Rectal smooth muscle tissue (tissue), 1 donor: ENCODE measurements around the gene ELP6.

Experiments used
- H3K27ac ChIP-seq: one replicate; pipeline ENCODE4 v1.7.0; 2013; ENCODE audit warnings: low read depth, low read length, inconsistent platforms
- H3K27me3 ChIP-seq: one replicate; pipeline ENCODE4 v1.7.0; 2013; ENCODE audit warnings: low read length; ENCODE audit not compliant: control insufficient read depth, insufficient read depth
- H3K36me3 ChIP-seq: one replicate; pipeline ENCODE4 v1.7.0; 2013; ENCODE audit warnings: low read length; ENCODE audit not compliant: control insufficient read depth, insufficient read depth
- H3K4me1 ChIP-seq: one replicate; pipeline ENCODE4 v1.7.0; 2013; ENCODE audit warnings: low read length; ENCODE audit not compliant: control insufficient read depth, insufficient read depth
- H3K4me3 ChIP-seq: one replicate; pipeline ENCODE4 v1.7.0; 2013; ENCODE audit warnings: low read length
- H3K9ac ChIP-seq: one replicate; pipeline ENCODE4 v1.7.0; 2013; ENCODE audit warnings: low read length

Gene ELP6, protein sequence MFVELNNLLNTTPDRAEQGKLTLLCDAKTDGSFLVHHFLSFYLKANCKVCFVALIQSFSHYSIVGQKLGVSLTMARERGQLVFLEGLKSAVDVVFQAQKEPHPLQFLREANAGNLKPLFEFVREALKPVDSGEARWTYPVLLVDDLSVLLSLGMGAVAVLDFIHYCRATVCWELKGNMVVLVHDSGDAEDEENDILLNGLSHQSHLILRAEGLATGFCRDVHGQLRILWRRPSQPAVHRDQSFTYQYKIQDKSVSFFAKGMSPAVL

DNA sequence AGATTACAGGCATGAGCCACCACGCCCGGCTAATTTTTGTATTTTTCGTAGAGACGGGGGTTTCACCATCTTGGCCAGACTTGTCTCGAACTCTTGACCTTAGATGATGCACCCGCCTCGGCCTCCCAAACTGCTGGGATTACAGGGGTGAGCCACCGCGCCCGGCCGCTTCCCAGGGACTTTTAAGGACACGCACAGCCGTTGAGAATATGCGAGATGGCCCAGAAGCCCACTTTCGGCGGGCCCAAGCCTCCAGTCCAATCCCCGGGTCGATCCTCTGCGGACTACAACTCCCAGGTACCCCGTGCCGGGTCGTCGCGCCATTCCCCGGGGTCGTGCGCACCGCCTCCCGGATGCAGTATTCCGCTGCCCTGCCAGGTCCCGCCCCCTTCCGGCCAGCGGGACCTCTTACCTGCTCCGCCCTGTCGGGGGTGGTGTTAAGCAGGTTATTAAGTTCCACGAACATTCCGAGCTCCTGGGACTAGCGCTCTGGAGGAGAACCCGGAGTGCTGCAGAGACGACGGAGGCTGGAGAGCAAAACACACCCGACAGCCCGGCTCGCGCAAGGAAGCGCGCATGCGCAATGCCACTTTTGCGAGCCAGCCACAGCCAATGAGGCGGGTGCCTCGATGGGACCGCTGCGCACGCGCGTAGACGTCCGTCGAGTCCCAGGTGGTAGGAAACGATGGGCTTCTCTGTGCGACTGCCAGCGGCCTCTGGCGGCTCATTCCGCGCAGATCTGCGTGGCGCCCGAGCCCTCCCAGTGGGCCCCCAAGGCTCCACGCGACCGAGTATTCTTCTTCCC is at the start of gene ELP6:
ELP6 (minus strand) TSS at position 588 of the 805 bp plus-strand sequence; CDS start at position 466, 122 bp downstream.
- Histone ChIP-seq H3K27ac (peak within 1 kb of the TSS; percentile 96), H3K4me1 (no peaks in the 10 kb centered on the region), H3K4me3 (peak within 1 kb of the TSS; percentile 92), H3K9ac (peak within 1 kb of the TSS; percentile 56), H3K36me3 (peaks cover 6% of the 10 kb centered on the region), H3K27me3 (no peaks in the 10 kb centered on the region)

DNA sequence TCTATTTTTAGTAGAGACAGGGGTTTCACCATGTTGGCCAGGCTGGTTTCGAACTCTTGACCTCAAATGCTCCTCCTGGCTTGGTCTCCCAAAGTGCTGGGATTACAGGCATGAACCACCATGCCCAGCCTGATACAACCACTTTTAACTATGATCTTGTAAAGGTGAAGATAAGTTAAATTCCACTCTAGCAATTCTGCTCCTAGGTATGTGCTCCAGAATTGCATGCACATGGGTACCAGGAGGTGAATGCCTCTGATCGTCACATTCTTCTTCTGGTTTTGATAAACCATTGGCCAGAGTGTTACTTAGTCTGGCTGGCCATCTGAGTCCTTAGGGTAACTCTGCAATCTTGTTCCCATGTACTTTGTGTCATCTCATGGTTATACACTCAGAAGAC is 42.8 kb upstream of the ELP6 start:
- Histone ChIP-seq H3K4me3 (no peak overlapping the region), H3K9ac (no peak overlapping the region), H3K27ac (no peak overlapping the region), H3K4me1 (no peaks in the 10 kb centered on the region), H3K36me3 (no peaks in the 10 kb centered on the region), H3K27me3 (no peaks in the 10 kb centered on the region)

DNA sequence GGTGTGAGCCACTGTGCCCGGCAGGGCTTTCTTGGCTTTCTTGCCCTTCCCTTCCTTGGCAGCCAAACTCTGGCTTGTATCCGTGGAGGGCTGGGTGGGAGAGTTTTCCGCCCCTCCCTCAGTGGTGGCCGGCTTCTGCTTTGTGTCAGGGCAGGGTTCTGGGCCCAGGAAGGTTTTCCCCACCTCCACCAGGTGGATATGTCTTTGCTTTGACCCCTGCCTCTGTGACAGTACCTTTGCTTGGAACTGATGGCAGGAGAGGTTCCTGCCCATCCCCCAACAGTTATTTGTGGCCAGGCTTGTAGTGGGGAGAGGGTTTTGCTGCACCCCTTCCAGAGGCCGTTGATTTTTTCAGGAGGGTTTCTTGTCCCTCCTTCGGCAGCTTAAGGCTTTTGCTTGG is 40.8 kb upstream of the ELP6 start:
- H3K9ac ChIP-seq: no peak overlapping the region
- H3K4me1 ChIP-seq: no peaks in the 10 kb centered on the region

DNA sequence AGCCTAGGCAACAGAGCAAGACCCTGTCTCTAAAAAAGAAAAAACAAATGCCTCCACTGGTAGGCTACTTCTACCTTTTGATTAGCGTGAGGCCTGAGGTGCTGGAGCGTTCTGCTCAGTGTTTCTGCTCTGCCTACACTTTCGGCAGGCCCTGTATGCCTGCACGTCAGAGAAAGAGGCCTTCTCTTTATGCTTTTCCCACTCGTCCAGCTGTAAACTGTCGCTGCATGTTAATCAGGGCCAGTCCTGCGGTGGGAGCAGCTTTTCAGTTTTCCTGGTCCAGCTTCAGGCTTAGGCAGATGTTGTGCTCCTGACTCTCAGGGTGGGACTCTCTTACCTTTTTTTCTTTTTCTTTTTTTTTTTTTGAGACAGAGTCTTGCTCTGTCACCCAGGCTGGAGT is 39.9 kb upstream of the ELP6 start:
- H3K36me3 ChIP-seq: no peaks in the 10 kb centered on the region
- no peak overlapping the region for H3K9ac ChIP-seq
- no peak overlapping the region for H3K27ac ChIP-seq
- H3K27me3 ChIP-seq: no peaks in the 10 kb centered on the region
- H3K4me1 ChIP-seq: no peaks in the 10 kb centered on the region
- no peak overlapping the region for H3K4me3 ChIP-seq

More for the DNA sequence above, 40.8 kb upstream of the ELP6 start:
- Histone ChIP-seq H3K27me3 (no peaks in the 10 kb centered on the region), H3K27ac (no peak overlapping the region), H3K36me3 (no peaks in the 10 kb centered on the region), H3K4me3 (no peak overlapping the region)

DNA sequence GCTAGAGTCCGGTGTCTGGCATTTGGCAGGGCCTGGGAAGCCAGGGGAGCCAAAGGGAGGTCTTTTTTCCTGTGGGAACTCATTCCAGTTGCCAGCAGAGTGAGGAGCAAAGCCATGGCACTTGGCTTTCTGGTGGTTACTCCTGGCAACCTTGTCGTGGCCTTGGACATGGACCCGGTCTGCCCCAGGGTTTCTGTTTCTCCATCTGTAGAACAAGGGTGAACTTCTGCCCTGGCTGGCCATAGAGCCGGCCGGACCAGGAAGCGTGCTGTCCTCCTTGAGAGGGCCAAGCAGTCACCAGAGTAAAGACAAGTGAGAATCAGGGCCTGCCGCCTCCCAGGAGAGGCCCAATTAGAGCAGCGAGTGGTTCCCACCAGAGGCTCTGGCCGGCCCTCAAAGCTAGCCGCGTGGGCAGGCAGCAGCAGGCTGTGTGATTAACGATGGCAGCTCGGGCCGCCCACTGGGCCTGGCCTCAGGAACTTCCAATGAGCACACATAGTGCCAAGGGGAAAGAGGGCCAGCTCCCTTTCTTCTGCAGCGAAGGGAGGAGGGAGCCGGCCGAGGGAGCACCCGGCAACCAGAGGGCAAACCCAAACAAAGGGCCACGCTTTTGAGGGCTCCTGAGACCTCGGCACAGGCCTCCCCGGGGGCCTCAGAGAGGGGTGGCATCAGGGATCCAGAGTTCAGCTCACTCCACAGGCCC is 29.1 kb upstream of the ELP6 start:
- H3K4me3 ChIP-seq: no peak overlapping the region
- H3K27ac ChIP-seq: peak overlapping the region; percentile 57

DNA sequence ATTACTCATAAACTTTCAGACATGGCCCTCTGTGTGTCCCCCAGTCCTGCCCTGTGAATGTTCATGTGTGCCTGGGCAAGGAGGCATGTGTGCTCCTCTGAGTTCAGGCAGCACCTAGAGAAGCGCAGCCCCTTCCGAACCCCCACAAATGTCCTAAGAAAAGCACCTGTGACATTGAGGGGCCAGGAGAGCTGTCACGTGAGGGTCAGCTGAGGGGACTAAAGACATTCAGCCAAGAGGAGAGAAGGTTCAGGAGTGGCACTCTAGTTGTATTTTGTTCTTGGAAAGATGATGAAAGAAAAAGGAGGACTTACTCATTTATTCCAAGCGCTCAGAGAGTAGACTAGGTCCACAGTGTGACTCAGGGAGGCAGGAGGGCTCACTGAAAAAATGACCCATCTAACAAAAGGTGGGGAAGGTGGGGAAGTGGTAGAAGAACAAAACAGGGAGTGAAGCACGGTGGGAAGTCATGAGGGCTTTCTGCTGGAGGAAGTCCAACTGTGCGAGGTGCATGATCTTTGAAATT is 28.1 kb upstream of the ELP6 start:
- H3K36me3 ChIP-seq: no peaks in the 10 kb centered on the region
- H3K27me3 ChIP-seq: no peaks in the 10 kb centered on the region
- no peak overlapping the region for H3K27ac ChIP-seq
- no peak overlapping the region for H3K9ac ChIP-seq
- no peak overlapping the region for H3K4me3 ChIP-seq
- peaks cover 10% of the 10 kb centered on the region for H3K4me1 ChIP-seq

More for the DNA sequence above, 29.1 kb upstream of the ELP6 start:
- Histone ChIP-seq H3K9ac (no peak overlapping the region), H3K4me1 (peaks cover 10% of the 10 kb centered on the region), H3K27me3 (no peaks in the 10 kb centered on the region), H3K36me3 (no peaks in the 10 kb centered on the region)

DNA sequence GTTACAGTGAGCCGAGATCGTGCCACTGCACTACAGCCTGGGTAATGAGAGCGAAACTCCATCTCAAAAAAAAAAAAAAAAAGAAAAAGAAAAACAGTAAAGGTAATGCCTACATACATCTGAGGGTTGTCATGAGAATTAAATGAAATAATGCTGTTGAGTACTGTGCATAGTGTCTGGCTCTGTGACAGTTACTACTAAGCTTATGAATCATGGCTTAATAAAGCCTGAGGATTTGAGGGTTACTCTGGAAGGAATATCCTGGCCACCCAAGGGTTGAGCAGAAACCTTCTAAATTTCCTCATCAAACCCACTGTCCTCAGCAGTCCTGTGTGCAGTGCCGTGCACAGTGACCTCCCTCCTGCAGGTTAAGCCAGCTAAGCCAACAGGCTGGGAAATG is 26.8 kb upstream of the ELP6 start:
- Histone ChIP-seq H3K36me3 (no peaks in the 10 kb centered on the region), H3K27me3 (no peaks in the 10 kb centered on the region), H3K27ac (no peak overlapping the region), H3K4me1 (peaks cover 10% of the 10 kb centered on the region), H3K4me3 (no peak overlapping the region), H3K9ac (no peak overlapping the region)

DNA sequence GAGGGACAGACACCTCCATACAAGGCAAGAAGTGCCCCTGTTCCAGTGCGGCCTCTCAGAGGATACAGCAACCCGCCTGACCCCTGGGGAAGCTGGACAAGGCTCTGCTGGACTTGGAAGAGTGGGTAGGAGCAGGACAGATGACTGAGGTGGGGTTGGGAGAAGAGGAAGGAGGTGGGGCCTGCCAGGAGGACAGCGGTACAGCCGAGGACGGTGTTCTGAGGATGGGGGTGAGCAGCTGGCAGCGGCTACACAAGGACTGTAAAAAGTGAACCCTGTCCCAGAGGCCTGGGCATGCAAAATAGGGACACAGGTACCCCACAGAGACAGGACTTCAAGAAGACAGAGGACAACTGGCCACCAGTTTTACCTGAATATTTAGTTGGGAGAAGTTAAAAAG is 23.5 kb upstream of the ELP6 start:
- Histone ChIP-seq H3K27me3 (no peaks in the 10 kb centered on the region), H3K36me3 (no peaks in the 10 kb centered on the region), H3K4me3 (no peak overlapping the region), H3K9ac (no peak overlapping the region), H3K4me1 (no peaks in the 10 kb centered on the region), H3K27ac (no peak overlapping the region)

DNA sequence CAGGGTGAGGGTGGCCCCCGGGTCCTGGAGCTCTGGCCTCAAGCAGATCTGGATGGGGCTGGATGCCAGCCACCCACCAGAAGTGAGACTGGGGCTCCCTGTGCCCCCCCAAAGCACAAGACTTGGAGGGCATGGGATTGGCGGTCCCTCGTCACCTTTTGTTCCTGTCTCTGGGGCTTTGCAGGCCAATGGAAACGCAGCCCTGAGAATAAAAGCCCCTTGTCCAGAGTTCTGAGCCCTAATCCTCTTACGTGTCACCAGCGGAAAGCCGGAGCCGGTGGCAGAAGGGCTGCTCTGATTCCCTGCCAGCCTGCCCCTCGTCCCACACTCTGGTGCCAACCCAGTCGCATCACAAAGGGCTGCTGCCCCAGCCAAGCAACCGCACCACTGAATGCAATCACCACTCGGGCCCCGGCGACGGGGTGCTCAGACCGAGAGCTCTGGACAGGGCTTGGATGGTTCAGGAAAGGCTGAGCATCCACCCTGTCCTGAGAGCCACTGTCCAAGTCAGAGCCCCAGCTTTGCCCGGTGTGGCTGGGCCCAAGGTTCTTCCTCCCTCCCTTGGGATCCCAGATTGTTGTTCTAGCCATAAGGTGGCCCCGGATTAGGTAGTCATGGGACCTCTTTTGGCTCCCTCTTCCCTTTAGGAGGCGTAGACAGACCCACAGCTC is 22.8 kb upstream of the ELP6 start:
- Histone ChIP-seq H3K27me3 (no peaks in the 10 kb centered on the region), H3K4me1 (no peaks in the 10 kb centered on the region), H3K36me3 (no peaks in the 10 kb centered on the region), H3K27ac (no peak overlapping the region), H3K4me3 (no peak overlapping the region), H3K9ac (no peak overlapping the region)

DNA sequence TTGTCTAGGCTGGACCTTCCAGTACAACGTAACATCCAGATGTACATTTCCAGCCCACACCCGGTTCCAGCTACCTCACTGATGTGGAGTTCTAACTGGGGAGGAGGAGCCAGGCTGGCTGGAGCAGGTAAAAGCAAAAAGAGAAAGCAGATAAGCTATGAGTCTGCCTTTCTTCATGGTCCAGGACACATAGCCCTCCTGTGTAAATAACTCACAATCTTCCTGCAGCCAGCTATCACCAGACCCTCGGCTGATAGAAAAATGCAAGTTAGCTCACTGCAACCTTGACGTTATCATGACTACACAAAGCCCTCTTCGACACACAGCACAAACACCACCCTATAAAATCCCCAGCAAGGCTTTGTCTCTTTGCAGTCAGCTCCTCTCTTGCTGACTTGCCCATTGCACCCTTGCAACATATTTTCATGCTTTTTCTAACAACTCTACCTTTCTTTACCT is 20.5 kb upstream of the ELP6 start:
- no peaks in the 10 kb centered on the region for H3K4me1 ChIP-seq
- H3K9ac ChIP-seq: no peak overlapping the region
- H3K27me3 ChIP-seq: no peaks in the 10 kb centered on the region
- H3K27ac ChIP-seq: no peak overlapping the region
- H3K4me3 ChIP-seq: no peak overlapping the region
- H3K36me3 ChIP-seq: no peaks in the 10 kb centered on the region

DNA sequence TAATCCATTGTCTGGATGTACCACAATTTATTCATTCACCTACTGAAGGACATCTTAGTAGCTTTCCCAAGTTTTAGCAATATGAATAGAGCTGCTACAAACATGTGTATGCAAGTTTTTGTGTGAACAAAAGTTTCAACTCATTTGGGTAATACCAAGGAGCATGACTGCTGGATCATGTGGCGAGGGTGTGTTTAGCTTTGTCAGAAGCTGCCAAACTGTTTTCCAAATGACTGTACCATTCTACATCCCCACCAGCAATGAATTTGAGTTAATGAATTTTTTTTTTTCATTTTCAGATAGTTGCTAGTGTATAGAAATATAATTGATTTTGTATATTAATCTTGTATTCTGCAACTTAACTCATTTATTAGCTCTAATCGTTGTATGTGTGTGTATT is 20.0 kb upstream of the ELP6 start:
- Histone ChIP-seq H3K36me3 (no peaks in the 10 kb centered on the region), H3K4me3 (no peak overlapping the region), H3K9ac (no peak overlapping the region), H3K4me1 (no peaks in the 10 kb centered on the region), H3K27me3 (no peaks in the 10 kb centered on the region), H3K27ac (no peak overlapping the region)
